Left lobe of liver (tissue), 2 donors: ENCODE results near the gene PGPEP1. TPM values are rescaled to one million over a fixed set of nuclear protein-coding genes. Genes with fewer than 3 reads are reported as not detected.

Source experiments
- ATAC-seq: fragments of 200-7000 bp; cut with Tn5 transposase; one replicate; pipeline ENCODE4 v1.9.1; 2020; ENCODE audit warnings: mild to moderate bottlenecking, moderate library complexity
- DNase-seq: peaks from one replicate; pipeline ENCODE4 v3.0.0-alpha.2; 2020; ENCODE audit warnings: low spot score
- total RNA-seq: library from RNA; stranded (reverse); gene quantifications from one replicate; pipeline ENCODE4 v1.2.1, GENCODE V29; 2021
- donor health status: DM: no; HTN: no; CAD: no; lungs with moderate emphysema.
- donor health status: DM: no; HTN: yes; CAD: no.

The PGPEP1 gene
- total RNA-seq, 1 donor from 2014 or later, result 62.4 TPM

DNA sequence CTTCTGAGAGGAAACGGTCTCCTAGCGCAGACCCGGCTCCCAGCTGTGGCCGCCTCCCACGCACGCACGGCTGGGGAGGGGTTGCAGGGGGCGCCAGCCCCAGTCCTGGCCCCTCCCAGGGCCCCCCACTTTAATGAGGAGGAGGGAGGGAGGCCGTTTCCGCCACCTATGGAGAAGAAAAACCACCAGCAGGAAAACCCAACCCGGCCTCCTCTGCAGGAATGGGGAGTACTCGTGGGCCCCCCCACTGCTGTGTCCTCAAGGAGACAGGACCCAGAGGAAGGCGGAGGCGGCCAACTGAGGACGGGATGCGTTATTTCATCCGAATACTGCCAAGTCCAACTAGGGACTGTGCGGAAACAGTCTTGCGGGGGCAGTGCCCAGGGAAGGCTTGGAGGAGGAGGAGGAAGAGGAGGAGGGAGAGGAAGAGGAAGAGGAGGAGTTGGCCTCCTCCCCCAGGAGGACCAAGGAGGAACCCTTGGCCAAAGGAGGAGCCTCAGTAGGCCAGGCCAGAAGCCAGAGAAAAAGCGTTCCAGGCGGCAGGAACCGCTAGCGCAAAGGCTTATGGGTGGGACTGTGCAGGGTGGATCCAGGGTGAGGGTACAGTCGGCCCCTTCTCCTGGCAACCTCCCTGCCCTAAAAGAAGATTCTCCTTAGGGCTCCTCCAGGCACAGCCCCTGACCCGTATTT is 74.9 kb downstream of the PGPEP1 start:
- peak; percentile 64 for DNase-seq
- peak; percentile 4 for ATAC-seq

DNA sequence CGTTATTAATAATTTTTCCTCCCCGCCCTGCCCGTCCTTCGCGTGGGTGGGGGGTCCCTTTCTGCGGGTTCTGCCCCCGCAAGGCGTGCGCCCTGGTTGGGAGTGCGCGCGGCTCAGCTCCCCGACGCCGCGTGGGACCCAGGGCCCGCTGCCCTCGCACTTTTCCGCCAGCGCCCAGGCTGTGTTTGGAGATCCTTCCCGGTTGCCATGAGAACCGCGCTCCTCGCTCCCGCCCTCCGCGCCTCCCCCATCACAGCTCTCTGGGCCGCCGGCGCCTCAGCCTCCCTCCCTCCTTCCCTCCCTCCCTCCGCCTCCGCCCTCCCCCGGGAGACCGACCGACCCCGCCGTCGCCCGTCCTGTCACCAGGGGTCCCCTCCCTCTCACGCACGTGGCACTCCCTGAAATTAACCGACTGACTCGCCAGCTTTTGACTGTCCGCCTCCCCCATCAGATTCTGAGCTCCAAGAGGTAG is 76.4 kb downstream of the PGPEP1 start:
- peak; percentile 76 for DNase-seq
- peak; percentile 38 for ATAC-seq

DNA sequence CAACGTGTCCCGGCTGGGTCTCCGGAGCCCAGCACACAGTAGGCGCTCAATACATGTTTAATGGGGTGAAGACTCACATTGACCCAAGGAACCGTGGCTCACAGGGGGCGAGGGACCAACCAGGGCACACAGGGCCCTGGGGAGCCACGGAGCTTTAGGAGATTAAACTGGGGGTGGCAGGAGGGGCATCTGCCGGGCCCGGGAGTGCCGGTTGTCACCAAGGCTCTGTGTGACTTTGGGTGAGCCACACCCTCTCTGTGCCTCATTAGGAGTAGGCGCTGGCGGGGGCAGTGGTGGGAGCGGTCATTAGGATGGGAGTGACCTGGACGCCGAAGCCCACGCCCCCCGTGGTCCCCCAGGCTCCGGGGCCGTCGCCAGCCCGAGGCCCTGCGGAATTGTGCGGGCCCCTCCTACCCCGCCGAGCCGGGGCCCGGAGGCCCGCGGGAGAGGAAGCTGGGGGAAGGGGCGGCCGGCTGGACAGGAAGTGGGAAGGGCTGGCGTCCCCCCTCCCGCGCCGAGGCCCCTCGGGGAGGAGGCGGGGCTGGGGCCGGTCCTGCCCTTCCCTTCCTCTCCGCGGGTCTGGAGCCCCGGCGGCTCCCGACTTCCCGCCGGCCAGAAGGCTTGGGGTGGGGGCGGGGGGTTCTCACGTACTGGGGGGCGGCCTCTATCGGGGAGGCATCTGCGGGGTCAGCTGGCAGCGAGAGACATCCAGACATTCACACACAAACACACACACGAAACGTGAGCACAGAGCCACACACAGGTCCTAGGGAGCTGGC is 77.0 kb downstream of the PGPEP1 start:
- ATAC-seq (peak; percentile 38), DNase-seq (peak; percentile 68)

DNA sequence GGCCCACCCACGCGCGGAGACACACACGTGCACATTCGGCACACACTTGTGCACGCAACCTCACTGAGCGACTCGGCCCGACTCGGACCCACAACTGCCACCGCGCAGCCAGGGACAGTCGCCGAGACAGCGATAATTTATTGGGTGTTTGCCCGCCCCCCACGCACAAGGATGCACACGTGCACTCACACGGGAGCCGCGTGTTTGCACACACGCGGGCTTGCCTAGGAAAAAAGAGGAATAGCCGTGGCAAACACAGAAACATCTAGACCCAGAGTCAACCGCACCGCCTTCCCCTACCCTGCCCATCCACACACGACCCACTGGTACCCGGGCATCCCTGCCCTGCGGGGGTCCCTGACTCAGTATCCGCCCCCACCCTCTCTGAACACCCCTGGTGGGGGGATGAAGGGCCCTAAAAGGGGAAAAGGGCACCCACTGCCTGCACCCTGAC is 77.7 kb downstream of the PGPEP1 start:
- DNase-seq (no peak), ATAC-seq (no peak)

DNA sequence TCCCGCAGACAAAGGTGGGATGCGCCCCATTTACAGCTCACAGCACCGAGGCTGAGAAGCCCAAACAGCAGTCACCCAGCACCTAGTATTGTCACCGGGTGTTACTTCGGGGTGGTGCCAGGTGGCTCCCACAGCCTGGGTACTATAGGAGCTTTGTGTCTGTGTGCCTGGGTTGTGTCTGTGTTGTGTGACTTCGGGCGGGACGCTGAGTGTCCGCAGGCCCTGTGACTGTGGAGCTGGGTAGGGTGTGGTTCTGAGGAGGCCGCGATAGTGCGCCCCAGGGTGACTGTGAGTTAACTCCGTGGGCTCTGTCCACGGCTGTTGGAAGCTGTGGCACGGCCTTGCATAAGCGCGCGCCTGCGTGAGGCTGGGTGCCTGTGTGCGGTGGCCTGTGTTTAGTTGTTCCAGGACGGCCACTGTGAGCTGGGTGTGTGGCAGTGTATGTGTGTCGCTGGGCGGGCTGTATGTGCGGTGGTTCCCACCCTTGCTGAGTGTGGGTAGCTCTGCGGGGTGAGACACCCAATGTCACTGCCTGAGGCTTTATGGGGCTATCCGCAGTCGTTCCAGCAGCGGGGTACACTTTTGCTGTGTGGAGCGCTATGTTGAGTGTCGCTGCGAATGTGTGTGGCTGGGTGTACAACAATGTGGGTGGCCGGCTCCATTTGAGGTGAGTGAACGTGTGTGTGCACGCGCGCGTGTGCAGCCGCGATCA is 78.2 kb downstream of the PGPEP1 start:
- no peak for DNase-seq

DNA sequence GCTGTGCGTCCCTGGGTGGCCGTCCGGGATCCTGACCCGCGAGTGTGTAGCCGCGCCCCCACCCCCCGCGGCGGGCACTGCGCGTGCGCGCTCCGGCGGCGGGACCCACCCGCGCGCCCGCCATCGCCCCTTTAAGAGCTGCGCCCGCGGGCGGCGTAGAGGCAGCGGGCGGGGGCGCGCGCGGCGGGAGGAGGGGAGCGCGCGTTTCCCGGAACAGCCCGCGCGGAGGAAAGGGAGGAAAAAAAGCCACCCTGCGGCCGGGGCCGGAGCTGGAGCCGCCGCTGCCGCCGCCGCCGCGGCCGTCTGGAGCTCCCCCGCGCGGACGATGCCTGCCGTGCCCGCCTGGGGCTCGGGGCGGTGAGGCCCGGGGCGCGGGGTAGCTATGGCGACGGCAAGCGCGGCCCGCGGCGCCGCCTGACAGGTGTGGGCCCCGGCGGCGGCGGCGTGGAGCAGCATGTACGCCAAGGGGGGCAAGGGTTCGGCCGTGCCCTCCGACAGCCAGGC is 78.8 kb downstream of the PGPEP1 start, which contains the start of gene SSBP4:
Gene SSBP4 (plus strand): TSS at position 204 of the 504 bp plus-strand sequence. CDS start 251 bp downstream, at position 455.
- DNase-seq (peak; percentile 77), ATAC-seq (peak; percentile 66)

More for the DNA sequence above, 78.2 kb downstream of the PGPEP1 start:
- peak; percentile 11 for ATAC-seq

Other genes starting within 250 kb of the PGPEP1 start
- gene MAST3, start 242.8 kb upstream of the PGPEP1 start, total RNA-seq, result 18.4 TPM
- gene PIK3R2, start 187.4 kb upstream of the PGPEP1 start, total RNA-seq, result 14.8 TPM
- 57.6 TPM for gene IFI30, start 166.8 kb upstream of the PGPEP1 start, total RNA-seq
- gene MPV17L2, start 147.4 kb upstream of the PGPEP1 start, total RNA-seq, result 8.6 TPM
- 2.1 TPM for gene RAB3A, start 136.6 kb upstream of the PGPEP1 start, total RNA-seq
- 0.60 TPM for gene PDE4C, start 114.2 kb upstream of the PGPEP1 start, total RNA-seq
- 2.8 TPM for gene IQCN, start 66.1 kb upstream of the PGPEP1 start, total RNA-seq
- 47.4 TPM for gene JUND, start 59.0 kb upstream of the PGPEP1 start, total RNA-seq
- 53.3 TPM for gene LSM4, start 17.5 kb upstream of the PGPEP1 start, total RNA-seq
- gene GDF15, start 45.6 kb downstream of the PGPEP1 start, total RNA-seq, result 3.2 TPM
- gene LRRC25, start 57.0 kb downstream of the PGPEP1 start, total RNA-seq, result 2.2 TPM
- 18.4 TPM for gene SSBP4, start 78.8 kb downstream of the PGPEP1 start, total RNA-seq
- gene ISYNA1, start 97.5 kb downstream of the PGPEP1 start, total RNA-seq, result 10.2 TPM
- gene ELL, start 181.5 kb downstream of the PGPEP1 start, total RNA-seq, result 11.2 TPM
- gene FKBP8, start 203.0 kb downstream of the PGPEP1 start, total RNA-seq, result 116 TPM
- gene KXD1, start 217.3 kb downstream of the PGPEP1 start, total RNA-seq, result 30.4 TPM
- gene UBA52, start 231.3 kb downstream of the PGPEP1 start, total RNA-seq, result 425 TPM
- 55.7 TPM for gene REX1BD, start 248.2 kb downstream of the PGPEP1 start, total RNA-seq